GM21528 (cell line): Measurements from ENCODE around the gene MSH5.

Experiments used
- ATAC-seq: cut with Tn5 transposase; IDR thresholded peaks from one replicate; pipeline ENCODE4 v1.9.1; 2021; ENCODE audit warnings: mild to moderate bottlenecking, moderate library complexity; ENCODE audit not compliant: unreplicated experiment, low FRiP score

Gene MSH5

GRCh38 chr6:31728767-31729514 lies 10.9 kb upstream of the MSH5 start, which contains the start of gene DDAH2:
Gene DDAH2, minus strand, starts transcription at chr6:31729299. Its CDS starts 138 bp downstream, at chr6:31729161.
- ATAC-seq = no peak

- no peak for ATAC-seq
Observed at GRCh38 chr6:31729515-31729978, 10.3 kb upstream of the MSH5 start.

GRCh38 chr6:31729979-31730630 lies 9.7 kb upstream of the MSH5 start:
- ATAC-seq = no peak

GRCh38 chr6:31730631-31731086 lies 9.1 kb upstream of the MSH5 start:
- no peak for ATAC-seq

GRCh38 chr6:31732029-31732428 lies 7.8 kb upstream of the MSH5 start:
- ATAC-seq = no peak

- ATAC-seq = no peak
Observed at GRCh38 chr6:31733734-31734133, 6.1 kb upstream of the MSH5 start.

GRCh38 chr6:31734247-31734820 lies 5.5 kb upstream of the MSH5 start:
- ATAC-seq = no peak

GRCh38 chr6:31734821-31735406 lies 4.9 kb upstream of the MSH5 start:
- no peak for ATAC-seq

- ATAC-seq = no peak
Observed at GRCh38 chr6:31736021-31736767, 3.6 kb upstream of the MSH5 start, which contains the start of gene CLIC1. Gene CLIC1, minus strand, starts transcription at chr6:31736530. Its CDS starts 230 bp downstream, at chr6:31736300.

GRCh38 chr6:31736768-31737314 lies 3.0 kb upstream of the MSH5 start:
- ATAC-seq = no peak

GRCh38 chr6:31737315-31737990 lies 2.4 kb upstream of the MSH5 start:
- no peak for ATAC-seq

- ATAC-seq = no peak
Observed at GRCh38 chr6:31737991-31738979, 1.5 kb upstream of the MSH5 start.

GRCh38 chr6:31740397-31741223 lies 805 bp downstream of the MSH5 start:
- no peak for ATAC-seq

- no peak for ATAC-seq
Observed at GRCh38 chr6:31741815-31742214, 2.0 kb downstream of the MSH5 start.

GRCh38 chr6:31742894-31743293 lies 3.1 kb downstream of the MSH5 start:
- ATAC-seq = no peak

DNA sequence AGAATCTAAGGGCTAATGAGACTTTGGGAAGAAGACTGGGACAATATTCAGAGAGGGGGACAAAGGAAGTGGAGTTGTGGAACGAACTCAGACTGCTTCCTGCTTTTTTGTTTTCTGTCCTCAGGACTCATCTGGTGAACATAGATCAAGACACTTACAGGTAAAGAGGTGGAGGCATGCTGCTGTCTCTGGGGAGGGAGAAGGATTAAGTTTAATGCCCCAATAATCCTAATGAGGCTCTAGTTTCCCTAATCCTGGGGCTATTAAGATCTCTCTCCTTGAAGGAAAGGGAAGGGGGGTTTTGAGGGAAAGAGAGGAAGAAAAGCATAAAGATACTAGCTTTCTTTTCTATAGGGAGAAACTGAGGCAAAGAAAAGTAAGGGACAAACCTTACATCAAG lies 4.6 kb downstream of the MSH5 start:
- ATAC-seq = no peak

DNA sequence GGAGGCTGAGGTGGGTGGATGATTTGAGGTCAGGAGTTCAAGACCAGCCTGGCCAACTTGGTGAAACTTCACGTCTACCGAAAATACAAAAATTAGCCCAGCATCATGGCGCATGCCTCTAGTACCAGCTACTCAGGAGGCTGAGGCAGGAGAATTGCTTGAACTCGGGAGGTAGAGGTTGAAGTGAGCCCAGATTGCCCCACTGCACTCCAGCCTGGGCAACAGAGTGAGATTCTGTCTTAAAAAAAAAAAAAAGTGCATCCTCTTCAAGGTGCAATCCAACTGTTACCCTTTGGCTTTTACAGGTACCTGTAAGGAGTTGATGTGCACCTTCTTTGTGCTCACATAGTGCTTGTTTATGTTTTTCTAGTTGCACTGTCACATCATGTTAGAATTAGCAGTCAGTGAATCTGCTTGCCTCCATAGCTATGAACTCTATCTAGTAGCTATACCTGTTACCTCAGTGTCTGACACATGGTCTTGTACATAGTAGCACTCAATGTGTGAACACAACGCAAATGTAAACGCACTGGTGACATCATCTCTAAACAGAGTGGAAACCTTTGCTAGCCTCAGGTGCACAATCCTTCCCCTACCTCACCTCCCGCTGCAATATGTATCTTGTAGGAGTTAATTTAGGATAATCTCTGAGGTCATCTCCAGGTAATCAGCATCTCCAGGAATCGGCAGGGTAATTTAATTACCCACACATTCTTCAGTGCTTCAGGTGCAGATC lies 9.7 kb downstream of the MSH5 start:
- no peak for ATAC-seq
